ENCODE data around the gene MED23. TPM values are rescaled to one million over a fixed set of nuclear protein-coding genes. Genes with fewer than 3 reads are reported as not detected.

Gene MED23
- total RNA-seq, 2 donors from 2014 or later, result 11.9 to 18.2 TPM

- no peak overlapping the region for H3K4me3 ChIP-seq
These were observed 34.0 kb downstream of the MED23 start for GRCh38 chr6:131594074-131594473.

GRCh38 chr6:131592935-131593334 lies 35.1 kb downstream of the MED23 start:
- Histone ChIP-seq H3K4me3 (no peak overlapping the region), H3K27me3 (no peaks in the 10 kb centered on the region), H3K4me1 (no peaks in the 10 kb centered on the region), H3K36me3 (replicated peaks in 1 of 2; ENCODE audit: insufficient read depth in 1 of 2, low read depth in 2 of 2) (peaks cover 0 to 46% of the 10 kb centered on the region in 2 donors), H3K9me3 (no peaks in the 10 kb centered on the region), H3K27ac (no peak overlapping the region)
- ATAC-seq, result no peak
- 54 to 57% methylated on average over 2 of the region's 2 CpGs for WGBS, 2 donors
- intact Hi-C loops (cut with DNase I), result no loop called here
- TF ChIP-seq, protein P1, sequence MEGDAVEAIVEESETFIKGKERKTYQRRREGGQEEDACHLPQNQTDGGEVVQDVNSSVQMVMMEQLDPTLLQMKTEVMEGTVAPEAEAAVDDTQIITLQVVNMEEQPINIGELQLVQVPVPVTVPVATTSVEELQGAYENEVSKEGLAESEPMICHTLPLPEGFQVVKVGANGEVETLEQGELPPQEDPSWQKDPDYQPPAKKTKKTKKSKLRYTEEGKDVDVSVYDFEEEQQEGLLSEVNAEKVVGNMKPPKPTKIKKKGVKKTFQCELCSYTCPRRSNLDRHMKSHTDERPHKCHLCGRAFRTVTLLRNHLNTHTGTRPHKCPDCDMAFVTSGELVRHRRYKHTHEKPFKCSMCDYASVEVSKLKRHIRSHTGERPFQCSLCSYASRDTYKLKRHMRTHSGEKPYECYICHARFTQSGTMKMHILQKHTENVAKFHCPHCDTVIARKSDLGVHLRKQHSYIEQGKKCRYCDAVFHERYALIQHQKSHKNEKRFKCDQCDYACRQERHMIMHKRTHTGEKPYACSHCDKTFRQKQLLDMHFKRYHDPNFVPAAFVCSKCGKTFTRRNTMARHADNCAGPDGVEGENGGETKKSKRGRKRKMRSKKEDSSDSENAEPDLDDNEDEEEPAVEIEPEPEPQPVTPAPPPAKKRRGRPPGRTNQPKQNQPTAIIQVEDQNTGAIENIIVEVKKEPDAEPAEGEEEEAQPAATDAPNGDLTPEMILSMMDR (IDR thresholded peaks at IDR 0.05), result no peak
- TF ChIP-seq POLR2A (IDR thresholded peaks at IDR 0.05), result no peak
- DNase-seq, result no peak

More at GRCh38 chr6:131594074-131594473, 34.0 kb downstream of the MED23 start:
- Histone ChIP-seq H3K36me3 (replicated peaks in 1 of 2; ENCODE audit: insufficient read depth in 1 of 2, low read depth in 2 of 2) (peaks cover 0 to 46% of the 10 kb centered on the region in 2 donors), H3K9me3 (no peaks in the 10 kb centered on the region), H3K27me3 (no peaks in the 10 kb centered on the region), H3K27ac (no peak overlapping the region), H3K4me1 (no peaks in the 10 kb centered on the region)
- no peak for ATAC-seq
- WGBS, 2 donors, result 86 to 93% methylated on average over 11 of the region's 11 CpGs
- TF ChIP-seq, protein P1 (IDR thresholded peaks at IDR 0.05), result no peak
- no peak for TF ChIP-seq POLR2A (IDR thresholded peaks at IDR 0.05)
- no peak for DNase-seq
- intact Hi-C loops (cut with DNase I), result no loop called here

GRCh38 chr6:131588643-131589042 lies 39.4 kb downstream of the MED23 start:
- Histone ChIP-seq H3K27me3 (no peaks in the 10 kb centered on the region), H3K4me3 (no peak overlapping the region), H3K4me1 (no peaks in the 10 kb centered on the region), H3K9me3 (no peaks in the 10 kb centered on the region), H3K27ac (no peak overlapping the region), H3K36me3 (replicated peaks in 1 of 2; ENCODE audit: insufficient read depth in 1 of 2, low read depth in 2 of 2) (peaks cover 0 to 37% of the 10 kb centered on the region in 2 donors)
- DNase-seq (no peak), ATAC-seq (no peak)
- intact Hi-C loops (cut with DNase I), result no loop called here
- TF ChIP-seq POLR2A (IDR thresholded peaks at IDR 0.05), result no peak
- TF ChIP-seq, protein P1 (IDR thresholded peaks at IDR 0.05), result no peak
- WGBS, 2 donors, result 65 to 79% methylated on average over 2 of the region's 2 CpGs

DNA sequence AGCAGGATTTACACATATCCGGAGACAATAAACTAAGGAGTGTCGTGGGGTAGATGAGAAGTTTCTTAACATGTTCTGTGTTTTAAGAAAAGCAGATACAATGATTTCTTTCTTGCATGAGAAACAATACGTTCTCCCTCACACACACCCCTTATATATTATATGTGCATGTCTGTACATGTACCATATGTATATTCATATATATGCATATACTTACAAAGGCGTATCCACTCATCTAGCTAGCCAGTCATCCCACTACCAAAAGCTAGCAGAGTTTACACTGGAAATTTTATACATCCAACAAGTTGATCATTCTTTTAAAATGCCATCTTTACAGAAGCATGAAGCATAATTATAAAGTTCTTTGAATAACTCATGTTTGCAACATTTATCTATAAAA lies 40.1 kb downstream of the MED23 start:
- Histone ChIP-seq H3K4me1 (no peaks in the 10 kb centered on the region), H3K27me3 (no peaks in the 10 kb centered on the region), H3K4me3 (no peak overlapping the region), H3K36me3 (replicated peaks in 1 of 2; ENCODE audit: insufficient read depth in 1 of 2, low read depth in 2 of 2) (peaks cover 0 to 39% of the 10 kb centered on the region in 2 donors), H3K9me3 (no peaks in the 10 kb centered on the region), H3K27ac (no peak overlapping the region)
- TF ChIP-seq, protein P1 (IDR thresholded peaks at IDR 0.05), result no peak
- no peak for TF ChIP-seq POLR2A (IDR thresholded peaks at IDR 0.05)
- ATAC-seq, result no peak
- intact Hi-C loops (cut with DNase I), result no loop called here
- WGBS, 2 donors, result 93 to 96% methylated on average over 4 of the region's 4 CpGs
- no peak for DNase-seq

GRCh38 chr6:131586543-131586942 lies 41.5 kb downstream of the MED23 start:
- no peaks in the 10 kb centered on the region for H3K9me3 ChIP-seq
- WGBS, 2 donors, result 87 to 91% methylated on average over 4 of the region's 4 CpGs
- H3K4me3 ChIP-seq, result no peak overlapping the region
- no peaks in the 10 kb centered on the region for H3K27me3 ChIP-seq
- no peak for TF ChIP-seq POLR2A (IDR thresholded peaks at IDR 0.05)
- TF ChIP-seq, protein P1 (IDR thresholded peaks at IDR 0.05), result no peak
- peaks cover 0 to 32% of the 10 kb centered on the region in 2 donors for H3K36me3 ChIP-seq (replicated peaks in 1 of 2; ENCODE audit: insufficient read depth in 1 of 2, low read depth in 2 of 2)
- H3K27ac ChIP-seq, result no peak overlapping the region
- no peak for DNase-seq
- H3K4me1 ChIP-seq, result no peaks in the 10 kb centered on the region
- ATAC-seq, result no peak
- intact Hi-C loops (cut with DNase I), result no loop called here
